ENCODE data around the gene PTPRN2. TPM values are rescaled to one million over a fixed set of nuclear protein-coding genes. Genes with fewer than 3 reads are reported as not detected.

PTPRN2 gene
- total RNA-seq, 1 experiment from 2014 or later, result not detected

- no peak for TF ChIP-seq CTCF (conservative IDR thresholded peaks at IDR 0.05)
- TF ChIP-seq EZH2 (IDR thresholded peaks at IDR 0.05; ENCODE audit: low read depth), result no peak
- H3K4me2 ChIP-seq, result no peak overlapping the region
- POLR2A ChIA-PET (ENCODE audit: unreplicated experiment), result no interaction called here
- H3K4me1 ChIP-seq (replicated peaks; ENCODE audit: insufficient read depth), result no peaks in the 10 kb centered on the region
- H4K20me1 ChIP-seq (ENCODE audit: insufficient read depth), result no peaks in the 10 kb centered on the region
- H3K36me3 ChIP-seq (ENCODE audit: low read depth), result no peaks in the 10 kb centered on the region
- H3K9me3 ChIP-seq (ENCODE audit: insufficient read depth, low read depth), result peaks cover 4% of the 10 kb centered on the region; the same call in 1 of the 2 replicates
- H3K27ac ChIP-seq, result no peak overlapping the region
- intact Hi-C loops (cut with micrococcal nuclease; ENCODE audit: unreplicated experiment), result no loop called here
- no peaks in the 10 kb centered on the region for H3K79me2 ChIP-seq (ENCODE audit: low read depth)
- no TSS peak for BruUV-seq (replicated peaks)
- no peak overlapping the region for H2AFZ ChIP-seq
- no peak overlapping the region for H3K4me3 ChIP-seq
- H3K9me2 ChIP-seq (ENCODE audit: insufficient read depth), result no peaks in the 10 kb centered on the region
- H3F3A ChIP-seq (ENCODE audit: insufficient read depth, low read depth), result no peaks in the 10 kb centered on the region
- H3K27me3 ChIP-seq (ENCODE audit: insufficient read depth, low read depth), result peaks cover 86% of the 10 kb centered on the region
- no peak for DNase-seq
- CTCF ChIA-PET, result no interaction called here
Measured at GRCh38 chr7:158043551-158044481, 543.8 kb downstream of the PTPRN2 start.

- BruUV-seq (replicated peaks), result no TSS peak
Measured at GRCh38 chr7:158042156-158042880, 545.3 kb downstream of the PTPRN2 start.

More at GRCh38 chr7:158042156-158042880, 545.3 kb downstream of the PTPRN2 start:
- no peaks in the 10 kb centered on the region for H3F3A ChIP-seq (ENCODE audit: insufficient read depth, low read depth)
- intact Hi-C loops (cut with micrococcal nuclease; ENCODE audit: unreplicated experiment), result no loop called here
- ChIA-PET CTCF (no interaction called here), POLR2A (ENCODE audit: unreplicated experiment) (no interaction called here)
- no peaks in the 10 kb centered on the region for H3K79me2 ChIP-seq (ENCODE audit: low read depth)
- TF ChIP-seq CTCF (conservative IDR thresholded peaks at IDR 0.05), result no peak
- no peak; the same call in 1 of the 2 replicates for TF ChIP-seq EZH2 (IDR thresholded peaks at IDR 0.05; ENCODE audit: low read depth)
- no peaks in the 10 kb centered on the region for H3K36me3 ChIP-seq (ENCODE audit: low read depth)
- no peak overlapping the region for H3K4me2 ChIP-seq
- H3K27ac ChIP-seq, result no peak overlapping the region
- H3K9me3 ChIP-seq (ENCODE audit: insufficient read depth, low read depth), result peaks cover 5% of the 10 kb centered on the region; the same call in 1 of the 2 replicates
- no peaks in the 10 kb centered on the region for H3K4me1 ChIP-seq (replicated peaks; ENCODE audit: insufficient read depth)
- peaks cover 84% of the 10 kb centered on the region for H3K27me3 ChIP-seq (ENCODE audit: insufficient read depth, low read depth)
- no peak overlapping the region for H2AFZ ChIP-seq
- H3K9me2 ChIP-seq (ENCODE audit: insufficient read depth), result no peaks in the 10 kb centered on the region
- no peak for DNase-seq
- H4K20me1 ChIP-seq (ENCODE audit: insufficient read depth), result 0 out of 2 replicates have a peak, but pooled peaks cover 4% of the 10 kb centered on the region
- H3K4me3 ChIP-seq, result no peak overlapping the region

All from PC-9 (cell line).